Gastrocnemius medialis (tissue), 4 donors: ENCODE data around the gene BGLAP.

Source experiments
- CTCF ChIP-seq, 5 experiments: fragments of 450-650 bp in 3 of 5; fragments of 200-600 bp in 2 of 5; sonication (generic) in 2 of 5; IDR thresholded peaks in 4 of 5; conservative IDR thresholded peaks in 1 of 5; 1 replicate in 4 of 5; 2 replicates in 1 of 5; pipeline ENCODE4 v1.5.1; 2016 to 2019; ENCODE audit warnings: antibody characterized with exemption in 5 of 5, mild to moderate bottlenecking in 3 of 5, moderate library complexity in 3 of 5
- POLR2A ChIP-seq, 2 donors: fragments of 450-650 bp; IDR thresholded peaks; one replicate each; pipeline ENCODE4 v1.6.1; 2017; ENCODE audit warnings: antibody characterized with exemption in 2 of 2, mild to moderate bottlenecking in 2 of 2, moderate library complexity in 2 of 2

GRCh38 chr1:156203331-156203730 is 38.7 kb upstream of the BGLAP start:
- TF ChIP-seq CTCF (IDR thresholded peaks at IDR 0.05 in 4 of 5, conservative IDR thresholded peaks at IDR 0.05 in 1 of 5) (no peak), POLR2A (IDR thresholded peaks at IDR 0.05) (no peak)
